Astrocyte of the cerebellum (primary cell): ENCODE data around the gene TRIM52.

ENCODE experiments used
- DNase-seq: peaks from one replicate; pipeline ENCODE4 v3.0.0-alpha.2; 2011; ENCODE audit warnings: low read depth
- H3K4me3 ChIP-seq: 2 replicates; pipeline ENCODE4 v1.5.1; 2011; ENCODE audit warnings: mild to moderate bottlenecking, low read depth, low read length, moderate library complexity
- CTCF ChIP-seq: IDR thresholded peaks from 2 replicates; pipeline ENCODE4 v1.5.1; 2012; ENCODE audit warnings: low read length, low read depth, moderate library complexity, mild to moderate bottlenecking; ENCODE audit errors: missing control alignments
- in situ Hi-C: cut with HindIII; loops from 2 replicates; pipeline ENCODE4 v1.10.0; 2017; ENCODE audit warnings: low sequenced_read_pairs

TRIM52 gene

DNA sequence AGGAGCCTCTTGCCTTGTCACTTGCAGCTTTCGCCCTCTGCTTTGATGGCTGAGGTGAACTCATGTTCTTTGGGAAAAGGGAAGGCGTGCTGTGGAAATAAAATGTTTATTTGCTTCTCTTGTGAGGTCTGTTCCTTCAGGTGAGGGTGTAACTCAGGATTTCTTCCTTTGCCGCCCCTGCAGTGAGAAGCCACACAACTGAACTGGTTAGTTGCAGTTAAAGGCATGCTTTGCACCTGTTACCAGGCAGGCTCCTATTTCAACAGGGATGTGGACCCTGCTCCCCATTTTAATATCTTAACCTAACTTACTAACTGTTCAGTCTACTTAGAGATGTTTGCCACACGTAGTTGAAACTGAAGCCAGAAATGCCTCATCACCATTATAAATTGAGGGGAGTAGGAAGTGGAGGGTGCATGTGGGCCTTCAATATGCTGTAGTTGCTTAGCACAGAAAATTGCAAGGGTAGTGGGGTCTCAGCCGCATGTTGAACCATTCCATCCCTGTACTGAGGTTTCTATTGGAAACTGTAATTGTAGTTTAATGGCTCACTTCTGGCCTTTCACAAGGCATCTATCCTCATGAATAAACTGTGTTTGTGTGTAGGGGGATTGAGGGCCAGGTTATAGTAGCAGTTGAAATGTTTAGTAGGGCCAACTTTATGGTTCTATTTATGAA, 25.1 kb downstream of the TRIM52 start:
- no peak for DNase-seq
- no peak for TF ChIP-seq CTCF
- in situ Hi-C loops, result no loop called here
- no peak overlapping the region for H3K4me3 ChIP-seq

GRCh38 chr5:181235323-181235688, 25.6 kb downstream of the TRIM52 start:
- in situ Hi-C loops, result no loop called here
- TF ChIP-seq CTCF, result no peak
- no peak overlapping the region for H3K4me3 ChIP-seq
- no peak for DNase-seq

DNA sequence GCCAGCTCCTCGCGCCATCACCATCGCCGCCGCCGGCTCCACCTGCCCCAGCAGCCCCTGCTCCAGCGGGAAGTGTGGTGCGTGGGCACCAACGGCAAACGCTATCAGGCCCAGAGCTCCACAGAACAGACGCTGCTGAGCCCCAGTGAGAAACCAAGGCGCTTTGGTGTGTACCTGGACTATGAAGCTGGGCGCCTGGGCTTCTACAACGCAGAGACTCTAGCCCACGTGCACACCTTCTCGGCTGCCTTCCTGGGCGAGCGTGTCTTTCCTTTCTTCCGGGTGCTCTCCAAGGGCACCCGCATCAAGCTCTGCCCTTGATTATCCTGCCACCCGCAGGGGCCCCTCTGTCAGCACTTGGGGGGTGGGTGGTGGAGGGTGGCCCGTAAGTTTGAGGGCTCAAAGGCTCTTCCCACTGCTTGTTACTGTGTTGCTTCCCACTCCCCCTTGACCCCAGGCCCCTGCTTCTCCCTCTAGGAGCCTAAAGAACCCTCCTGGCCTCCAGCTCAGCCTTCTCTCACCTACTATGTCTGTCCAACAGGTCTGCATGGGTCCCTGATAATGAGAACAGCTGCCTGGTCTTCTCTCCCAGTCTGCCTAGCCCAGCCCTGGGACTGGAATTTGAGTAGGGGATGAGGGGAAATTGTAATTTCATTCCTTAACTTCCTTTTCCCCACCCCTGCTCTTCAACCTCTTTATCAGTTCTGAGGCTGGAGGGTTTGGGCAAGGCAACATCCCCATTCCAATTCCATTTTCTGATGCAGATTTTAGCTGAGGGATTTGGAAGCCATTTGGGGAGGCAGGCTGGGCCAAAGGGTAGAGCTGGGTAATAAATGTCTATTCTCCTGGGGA, 26.3 kb downstream of the TRIM52 start:
- H3K4me3 ChIP-seq, result no peak overlapping the region
- no peak for DNase-seq
- in situ Hi-C loops, result no loop called here
- no peak for TF ChIP-seq CTCF

DNA sequence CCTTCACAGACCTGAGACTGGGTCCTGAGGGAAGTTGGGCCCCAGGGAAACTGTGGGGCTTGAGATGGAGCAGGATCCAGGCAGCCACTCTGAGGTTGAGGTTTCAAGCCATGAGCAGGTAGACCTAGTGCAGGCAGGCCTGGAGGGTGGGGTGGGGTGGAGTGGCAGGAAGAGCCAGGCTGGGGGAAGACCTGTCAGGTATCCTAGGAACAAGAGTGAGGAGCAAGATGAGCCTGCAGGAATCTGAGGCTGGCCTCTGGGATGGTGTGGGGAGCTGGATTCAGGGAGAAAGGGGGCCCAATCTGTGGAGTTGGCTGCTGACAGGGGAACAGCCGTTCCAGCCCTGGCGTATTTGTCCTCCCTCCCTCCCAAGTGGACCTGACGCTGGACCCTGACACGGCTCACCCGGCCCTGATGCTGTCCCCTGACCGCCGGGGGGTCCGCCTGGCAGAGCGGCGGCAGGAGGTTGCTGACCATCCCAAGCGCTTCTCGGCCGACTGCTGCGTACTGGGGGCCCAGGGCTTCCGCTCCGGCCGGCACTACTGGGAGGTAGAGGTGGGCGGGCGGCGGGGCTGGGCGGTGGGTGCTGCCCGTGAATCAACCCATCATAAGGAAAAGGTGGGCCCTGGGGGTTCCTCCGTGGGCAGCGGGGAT, 27.0 kb downstream of the TRIM52 start:
- DNase-seq, result no peak
- no peak overlapping the region for H3K4me3 ChIP-seq
- no peak for TF ChIP-seq CTCF
- in situ Hi-C loops, result no loop called here

DNA sequence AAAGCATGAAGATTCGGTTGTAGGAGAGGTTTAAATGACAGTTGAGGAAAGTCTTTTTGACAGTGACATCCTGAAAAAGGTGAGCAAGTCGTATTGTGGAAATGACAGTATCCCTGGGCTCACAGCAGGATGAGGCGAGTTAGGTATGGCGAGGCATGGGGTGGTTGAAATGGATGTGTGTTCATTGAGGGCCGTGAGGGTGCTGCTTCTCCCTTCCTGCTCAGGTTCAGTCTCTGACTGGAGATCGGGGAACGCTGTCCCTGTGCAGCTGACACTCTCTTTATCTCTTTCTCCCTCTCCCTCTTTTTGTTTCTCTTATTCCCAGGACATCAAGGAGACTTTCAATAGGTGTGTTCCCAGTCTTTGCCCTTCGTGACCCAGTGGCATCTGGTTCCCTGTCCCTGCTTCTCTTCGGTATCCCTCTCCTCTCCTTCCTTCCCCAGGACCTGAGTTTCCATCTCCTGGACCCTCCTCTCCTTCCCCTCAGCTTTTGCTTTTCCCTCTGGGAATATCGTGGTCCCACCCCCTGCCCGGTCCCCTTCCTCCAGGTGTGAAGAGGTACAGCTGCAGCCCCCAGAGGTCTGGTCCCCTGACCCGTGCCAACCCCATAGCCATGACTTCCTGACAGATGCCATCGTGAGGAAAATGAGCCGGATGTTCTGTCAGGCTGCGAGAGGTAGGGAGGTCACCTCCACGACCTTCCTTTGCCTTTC, 27.7 kb downstream of the TRIM52 start:
- TF ChIP-seq CTCF, result no peak
- in situ Hi-C loops, result no loop called here
- DNase-seq, result no peak
- no peak overlapping the region for H3K4me3 ChIP-seq

DNA sequence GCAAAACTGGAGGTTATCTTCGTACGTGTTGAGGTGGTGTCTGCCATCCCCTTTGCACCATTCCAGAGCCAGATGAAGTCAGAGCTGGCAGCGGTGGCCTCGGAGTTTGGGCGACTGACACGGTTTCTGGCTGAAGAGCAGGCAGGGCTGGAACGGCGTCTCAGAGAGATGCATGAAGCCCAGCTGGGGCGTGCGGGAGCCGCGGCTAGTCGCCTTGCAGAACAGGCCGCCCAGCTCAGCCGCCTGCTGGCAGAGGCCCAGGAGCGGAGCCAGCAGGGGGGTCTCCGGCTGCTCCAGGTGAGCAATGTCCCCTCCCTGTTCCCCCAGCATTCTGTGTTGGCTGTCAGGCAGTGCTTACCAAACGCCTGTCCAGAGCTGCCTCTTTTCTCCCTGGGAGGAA, 28.4 kb downstream of the TRIM52 start:
- in situ Hi-C loops, result no loop called here
- TF ChIP-seq CTCF, result no peak
- DNase-seq, result no peak
- H3K4me3 ChIP-seq, result no peak overlapping the region
